ENCODE data around the gene CTTN.

Gene CTTN

DNA sequence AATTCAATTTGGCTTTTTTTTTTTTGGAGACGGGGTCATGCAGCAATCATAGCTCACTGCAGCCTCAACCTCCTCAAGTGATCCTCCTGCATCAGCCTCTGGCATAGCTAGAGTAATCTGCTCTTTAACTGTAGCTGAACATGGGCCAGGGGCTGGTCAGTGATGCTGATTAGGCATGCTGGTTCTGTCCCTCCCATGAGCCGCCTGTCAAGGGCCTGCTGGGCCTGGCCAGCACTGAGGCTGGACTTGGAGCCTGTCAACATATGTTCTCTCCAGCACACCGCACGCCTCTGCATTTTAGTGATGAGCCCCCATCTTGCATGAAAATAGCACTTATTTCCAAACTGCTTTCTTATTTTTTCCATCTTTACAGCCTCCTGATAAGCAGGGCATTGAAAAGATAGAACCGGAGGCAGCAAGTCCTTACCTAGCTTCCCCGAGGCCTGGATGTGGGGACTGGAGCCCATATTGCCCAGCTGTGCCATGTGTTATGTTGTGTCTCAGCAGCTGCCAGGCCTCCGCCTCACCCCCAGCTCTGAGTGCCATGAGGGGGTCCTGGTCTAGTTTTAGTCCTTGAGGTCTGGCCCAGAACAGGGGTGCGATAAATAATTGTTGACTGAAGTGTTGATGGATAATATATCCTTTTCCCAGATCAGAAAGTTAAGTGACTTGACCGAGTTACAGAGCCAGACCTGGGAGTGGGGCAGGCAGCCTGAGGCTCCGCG, 80.0 kb downstream of the CTTN start:
- no peak for DNase-seq

DNA sequence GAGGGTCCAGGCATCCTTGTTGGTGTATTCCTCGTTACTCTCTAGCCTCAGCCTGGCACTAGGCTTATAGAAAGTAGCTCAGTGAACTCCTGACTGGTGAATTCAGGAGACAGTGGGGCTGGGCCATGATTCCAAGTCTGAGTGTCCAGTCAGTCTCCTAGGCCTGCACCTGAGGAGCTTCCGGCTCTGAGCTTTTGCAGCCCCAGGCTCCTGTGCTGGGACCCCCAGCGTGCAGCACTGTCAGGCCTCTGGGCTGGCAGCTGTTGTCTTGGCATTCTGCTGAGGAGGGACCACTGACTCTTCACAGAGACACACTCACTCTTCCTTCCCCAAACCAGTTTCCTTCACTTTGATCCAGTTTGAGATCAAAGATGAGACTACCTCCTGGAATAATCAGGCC, 82.4 kb downstream of the CTTN start:
- no peak for DNase-seq

- DNase-seq: no peak
These were observed 83.5 kb downstream of the CTTN start for GRCh38 chr11:70481625-70482528.

- no peak for DNase-seq
These were observed 84.2 kb downstream of the CTTN start for GRCh38 chr11:70482529-70482917.

DNA sequence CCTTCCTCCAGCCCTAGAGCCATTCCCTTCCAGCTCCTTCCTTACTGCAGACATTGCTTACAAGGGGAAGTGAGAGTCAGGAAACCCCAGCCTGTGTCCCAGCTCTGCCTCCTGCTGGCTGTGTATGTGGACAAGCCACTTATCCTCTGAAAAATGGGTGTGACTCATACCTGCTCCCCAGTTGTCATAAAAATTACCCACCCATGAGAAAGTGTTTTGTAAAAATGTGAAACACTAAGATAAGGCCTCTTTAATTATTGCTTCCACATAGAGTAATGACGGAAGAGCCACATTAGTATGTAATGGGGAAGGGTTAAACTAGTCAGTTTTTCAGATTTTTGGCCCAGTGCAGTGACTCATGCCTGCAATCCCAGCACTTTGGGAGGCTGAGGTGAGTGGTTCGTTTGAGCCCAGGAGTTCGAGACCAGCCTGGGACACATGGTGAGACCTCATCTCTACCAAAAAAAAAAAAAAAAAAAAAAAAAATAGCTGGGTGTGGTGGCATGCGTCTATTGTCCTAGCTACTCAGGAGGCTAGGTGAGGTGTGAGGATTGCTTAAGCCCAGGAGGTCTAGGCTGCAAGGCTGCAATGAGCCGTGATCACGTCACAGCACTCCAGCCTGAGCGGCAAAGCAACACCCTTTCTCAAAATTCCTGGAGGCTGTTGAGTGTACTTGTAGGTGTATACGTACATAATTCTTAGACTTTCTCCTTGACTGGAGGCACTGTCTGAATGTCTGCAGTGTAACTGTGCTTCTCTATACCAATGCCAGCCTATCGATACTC, 84.9 kb downstream of the CTTN start:
- DNase-seq: no peak

DNA sequence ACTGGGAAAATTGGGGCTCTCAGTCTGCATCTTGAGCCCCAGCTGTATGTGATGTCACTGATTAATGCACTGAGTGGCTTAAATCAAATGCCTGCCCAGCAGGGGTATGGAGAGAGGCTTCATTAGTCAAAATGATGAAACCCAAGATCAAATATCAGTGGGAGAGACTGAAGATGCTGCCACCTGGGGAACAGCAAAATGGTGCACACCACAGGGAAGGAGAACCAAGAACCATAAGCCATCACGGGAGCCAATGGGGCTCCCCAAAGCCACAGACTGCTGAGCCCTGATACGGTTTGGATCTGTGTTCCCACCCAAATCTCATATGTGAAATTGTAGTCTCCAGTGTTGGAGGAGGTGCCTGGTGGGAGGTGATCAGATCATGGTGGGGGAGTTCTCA, 85.6 kb downstream of the CTTN start:
- no peak for DNase-seq

DNA sequence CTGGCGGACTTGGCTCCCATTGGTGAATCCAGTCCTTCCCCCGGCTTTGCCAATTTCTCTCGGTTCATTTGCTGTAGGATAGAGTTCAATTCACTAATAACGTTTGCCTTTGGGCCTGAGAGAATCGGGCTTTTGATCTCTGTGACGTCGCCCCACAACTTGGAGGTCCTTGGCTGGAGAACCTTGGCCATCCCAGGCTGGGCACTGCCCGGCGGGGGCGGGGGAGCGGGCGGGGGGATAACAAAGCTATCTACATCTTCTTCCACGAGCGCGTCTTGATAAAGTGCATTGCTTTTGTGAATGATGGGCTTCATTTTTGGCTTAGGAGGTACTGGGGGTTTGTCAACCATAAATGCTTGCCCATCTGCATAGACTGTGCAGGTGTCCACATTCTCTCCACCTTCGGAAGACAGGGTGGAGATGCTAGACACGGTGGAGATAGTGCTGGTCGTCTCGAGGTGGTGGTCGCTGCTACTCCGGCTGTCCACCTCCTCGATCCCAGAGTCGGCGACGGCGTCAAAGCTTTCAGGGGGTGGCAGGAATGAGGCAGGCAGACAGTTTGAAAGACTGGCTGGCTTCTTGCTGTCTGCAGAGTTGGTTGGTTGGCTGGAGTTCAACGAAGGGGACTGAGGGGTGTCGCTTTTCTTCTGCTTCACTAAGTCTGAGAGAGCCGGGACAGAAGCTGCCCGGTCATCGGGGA, 87.1 kb downstream of the CTTN start:
- DNase-seq: no peak

GRCh38 chr11:70486026-70486415, 87.7 kb downstream of the CTTN start:
- DNase-seq: no peak

Measured in NCI-H1048 (cell line).